GM18520 (cell line): ENCODE results near the gene PRCD.

Source experiments
- ATAC-seq: cut with Tn5 transposase; IDR thresholded peaks from one replicate; pipeline ENCODE4 v1.9.1; 2021; ENCODE audit not compliant: unreplicated experiment

The PRCD gene

GRCh38 chr17:76539631-76540271 lies at the start of gene PRCD:
Gene PRCD (plus strand): TSS chr17:76540044. CDS start chr17:76540142, 98 bp downstream.
- ATAC-seq: no peak

GRCh38 chr17:76490112-76490710 lies 49.6 kb upstream of the PRCD start:
- ATAC-seq: no peak

- no peak for ATAC-seq
These were observed 48.3 kb upstream of the PRCD start for GRCh38 chr17:76491271-76492122.

GRCh38 chr17:76492123-76492988 lies 47.5 kb upstream of the PRCD start:
- ATAC-seq: no peak

- no peak for ATAC-seq
These were observed 46.8 kb upstream of the PRCD start for GRCh38 chr17:76492989-76493501.

GRCh38 chr17:76493505-76494167 lies 46.2 kb upstream of the PRCD start:
- no peak for ATAC-seq

GRCh38 chr17:76495663-76496400 lies 44.0 kb upstream of the PRCD start:
- no peak for ATAC-seq

GRCh38 chr17:76496464-76496863 lies 43.4 kb upstream of the PRCD start:
- no peak for ATAC-seq

- no peak for ATAC-seq
These were observed 42.2 kb upstream of the PRCD start for GRCh38 chr17:76497699-76497978.

- no peak for ATAC-seq
These were observed 41.6 kb upstream of the PRCD start for GRCh38 chr17:76497979-76498875.

- no peak for ATAC-seq
These were observed 41.0 kb upstream of the PRCD start for GRCh38 chr17:76498876-76499251.

- ATAC-seq: no peak
These were observed 40.6 kb upstream of the PRCD start for GRCh38 chr17:76499267-76499667.

- ATAC-seq: no peak
These were observed 39.6 kb upstream of the PRCD start for GRCh38 chr17:76500074-76500746.

- peak; percentile 2 for ATAC-seq
These were observed 39.2 kb upstream of the PRCD start for GRCh38 chr17:76500747-76501017.

GRCh38 chr17:76501018-76501826 lies 38.6 kb upstream of the PRCD start, which contains the start of gene RHBDF2:
Gene RHBDF2 (minus strand): TSS chr17:76501423. CDS start chr17:76481524, 19,899 bp downstream.
- ATAC-seq: peak; percentile 35

- no peak for ATAC-seq
These were observed 38.0 kb upstream of the PRCD start for GRCh38 chr17:76501827-76502307.
